Hindlimb muscle (tissue), 1 donor: ENCODE measurements around the gene RGS19. TPM values are rescaled to one million over a fixed set of nuclear protein-coding genes. Genes with fewer than 3 reads are reported as not detected.

Experiments
- DNase-seq: peaks from one replicate; pipeline ENCODE4 v3.0.0-alpha.2; 2013
- polyA plus RNA-seq: library from polyadenylated mRNA; unstranded; fragments of 120-200 nt; gene quantifications from one replicate; pipeline ENCODE4 v1.2.1, GENCODE V29; 2013; ENCODE audit not compliant: insufficient read length

Gene RGS19
- polyA plus RNA-seq, 1 donor: 6.9 TPM

- DNase-seq: no peak
Observed at GRCh38 chr20:64107736-64108457, 28.6 kb upstream of the RGS19 start.

GRCh38 chr20:64106981-64107735 lies 27.8 kb upstream of the RGS19 start, which contains the start of gene NPBWR2:
Gene NPBWR2 (minus strand): TSS chr20:64107565. CDS start chr20:64106831, 734 bp downstream.
- no peak for DNase-seq

- no peak for DNase-seq
Observed at GRCh38 chr20:64106435-64106961, 27.2 kb upstream of the RGS19 start.

GRCh38 chr20:64105846-64106434 lies 26.6 kb upstream of the RGS19 start:
- DNase-seq: no peak

GRCh38 chr20:64104667-64105451 lies 25.5 kb upstream of the RGS19 start:
- DNase-seq: no peak

- no peak for DNase-seq
Observed at GRCh38 chr20:64103871-64104666, 24.8 kb upstream of the RGS19 start.

- no peak for DNase-seq
Observed at GRCh38 chr20:64102647-64103354, 23.5 kb upstream of the RGS19 start.

- DNase-seq: no peak
Observed at GRCh38 chr20:64101731-64102621, 22.7 kb upstream of the RGS19 start.

- DNase-seq: no peak
Observed at GRCh38 chr20:64100946-64101688, 21.8 kb upstream of the RGS19 start.

GRCh38 chr20:64100566-64100888 lies 21.2 kb upstream of the RGS19 start:
- no peak for DNase-seq

GRCh38 chr20:64099880-64100565 lies 20.7 kb upstream of the RGS19 start:
- DNase-seq: no peak

GRCh38 chr20:64099086-64099786 lies 19.9 kb upstream of the RGS19 start:
- DNase-seq: peak; percentile 47

GRCh38 chr20:64098471-64099013 lies 19.2 kb upstream of the RGS19 start:
- DNase-seq: no peak

GRCh38 chr20:64096535-64096934 lies 17.2 kb upstream of the RGS19 start:
- DNase-seq: no peak

- DNase-seq: no peak
Observed at GRCh38 chr20:64095927-64096326, 16.6 kb upstream of the RGS19 start.

- DNase-seq: no peak
Observed at GRCh38 chr20:64095455-64095854, 16.1 kb upstream of the RGS19 start.

GRCh38 chr20:64093013-64093503 lies 13.7 kb upstream of the RGS19 start:
- DNase-seq: no peak
